ENCODE results near the gene RASGRF1. TPM values are rescaled to one million over a fixed set of nuclear protein-coding genes. Genes with fewer than 3 reads are reported as not detected.

RASGRF1 gene
- total and polyA plus RNA-seq, 2 donors (not counting 1 experiment from before 2014, with no cell fraction given), result 0.09 TPM; not detected in 1

DNA sequence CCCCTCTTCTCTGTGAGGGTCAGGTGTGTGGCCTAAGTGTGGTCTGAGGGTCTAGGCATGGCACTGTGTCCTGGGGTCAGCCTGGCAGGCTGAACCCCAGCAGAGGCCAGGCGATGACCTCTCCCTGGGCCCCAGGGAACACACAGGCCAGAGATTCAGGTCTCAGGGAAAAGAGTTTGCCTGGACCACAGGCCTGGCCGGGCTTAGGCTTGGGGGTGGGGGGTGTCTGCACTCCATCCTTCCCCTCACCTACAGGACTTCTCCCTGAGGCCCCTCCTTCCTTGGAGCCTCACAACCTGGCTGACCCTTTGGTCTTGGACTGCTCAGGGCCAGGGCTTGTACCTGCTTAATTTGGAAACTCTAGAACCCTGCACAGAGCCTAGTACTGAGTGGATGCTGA, 21.8 kb downstream of the RASGRF1 start:
- Histone ChIP-seq H3K27ac (ENCODE audit: insufficient read depth, low read length) (no peak overlapping the region), H4K20me1 (ENCODE audit: control insufficient read depth, extremely low read depth, insufficient read depth, low read length) (no peaks in the 10 kb centered on the region), H3K4me2 (ENCODE audit: extremely low read depth, insufficient read depth, low read length) (no peak overlapping the region), H3K4me1 (ENCODE audit: control insufficient read depth, extremely low read depth, insufficient read depth, low read length) (no peaks in the 10 kb centered on the region), H3K79me2 (ENCODE audit: control insufficient read depth, insufficient read depth, low read length) (no peaks in the 10 kb centered on the region), H2AFZ (ENCODE audit: low read length) (no peak overlapping the region), H3K4me3 (replicated peaks in 1 of 4; ENCODE audit: control extremely low read depth in 1 of 4, insufficient read depth in 1 of 4, low read depth in 3 of 4, low read length in 4 of 4) (no peak overlapping the region), H3K9me3 (ENCODE audit: control insufficient read depth, insufficient read depth, low read depth, low read length) (no peaks in the 10 kb centered on the region), H3K9ac (ENCODE audit: insufficient read depth, low read length) (no peak overlapping the region), H3K36me3 (ENCODE audit: control insufficient read depth, insufficient read depth, low read length) (no peaks in the 10 kb centered on the region), H3K27me3 (ENCODE audit: control insufficient read depth, insufficient read depth, low read length) (no peaks in the 10 kb centered on the region)
- TF ChIP-seq, protein P1, sequence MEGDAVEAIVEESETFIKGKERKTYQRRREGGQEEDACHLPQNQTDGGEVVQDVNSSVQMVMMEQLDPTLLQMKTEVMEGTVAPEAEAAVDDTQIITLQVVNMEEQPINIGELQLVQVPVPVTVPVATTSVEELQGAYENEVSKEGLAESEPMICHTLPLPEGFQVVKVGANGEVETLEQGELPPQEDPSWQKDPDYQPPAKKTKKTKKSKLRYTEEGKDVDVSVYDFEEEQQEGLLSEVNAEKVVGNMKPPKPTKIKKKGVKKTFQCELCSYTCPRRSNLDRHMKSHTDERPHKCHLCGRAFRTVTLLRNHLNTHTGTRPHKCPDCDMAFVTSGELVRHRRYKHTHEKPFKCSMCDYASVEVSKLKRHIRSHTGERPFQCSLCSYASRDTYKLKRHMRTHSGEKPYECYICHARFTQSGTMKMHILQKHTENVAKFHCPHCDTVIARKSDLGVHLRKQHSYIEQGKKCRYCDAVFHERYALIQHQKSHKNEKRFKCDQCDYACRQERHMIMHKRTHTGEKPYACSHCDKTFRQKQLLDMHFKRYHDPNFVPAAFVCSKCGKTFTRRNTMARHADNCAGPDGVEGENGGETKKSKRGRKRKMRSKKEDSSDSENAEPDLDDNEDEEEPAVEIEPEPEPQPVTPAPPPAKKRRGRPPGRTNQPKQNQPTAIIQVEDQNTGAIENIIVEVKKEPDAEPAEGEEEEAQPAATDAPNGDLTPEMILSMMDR (conservative IDR thresholded peaks at IDR 0.05 in 1 of 2, IDR thresholded peaks at IDR 0.05 in 1 of 2; ENCODE audit: low read depth in 1 of 2, low read length in 2 of 2), result no peak
- no peak for TF ChIP-seq EZH2 (IDR thresholded peaks at IDR 0.05; ENCODE audit: low read length, missing control alignments)
- DNase-seq (ENCODE audit: low read depth in 2 of 2), result no peak

DNA sequence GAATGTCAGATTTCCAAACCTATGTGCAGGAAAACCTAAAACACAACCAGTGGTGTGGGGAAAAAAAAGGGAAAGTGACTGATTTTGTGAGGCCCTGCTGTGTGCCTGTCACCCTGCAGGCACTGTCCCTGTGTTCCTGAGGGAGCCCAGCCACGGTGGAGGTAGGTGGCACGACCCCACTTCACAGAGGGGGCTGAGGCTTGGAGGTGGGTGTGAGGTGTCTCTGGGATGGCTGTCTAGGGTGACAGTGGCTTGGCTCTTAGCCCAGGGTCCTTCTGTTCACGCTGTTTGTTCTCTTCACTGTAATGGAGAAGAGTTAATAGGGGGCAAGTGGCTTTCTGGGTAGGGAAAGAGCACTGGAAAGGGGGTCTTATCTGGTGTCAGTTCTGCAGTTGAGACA, 22.6 kb downstream of the RASGRF1 start:
- Histone ChIP-seq H3K27me3 (ENCODE audit: control insufficient read depth, insufficient read depth, low read length) (no peaks in the 10 kb centered on the region), H2AFZ (ENCODE audit: low read length) (no peak overlapping the region), H4K20me1 (ENCODE audit: control insufficient read depth, extremely low read depth, insufficient read depth, low read length) (no peaks in the 10 kb centered on the region), H3K4me2 (ENCODE audit: extremely low read depth, insufficient read depth, low read length) (no peak overlapping the region), H3K79me2 (ENCODE audit: control insufficient read depth, insufficient read depth, low read length) (no peaks in the 10 kb centered on the region), H3K9me3 (ENCODE audit: control insufficient read depth, insufficient read depth, low read depth, low read length) (no peaks in the 10 kb centered on the region), H3K27ac (ENCODE audit: insufficient read depth, low read length) (no peak overlapping the region), H3K9ac (ENCODE audit: insufficient read depth, low read length) (no peak overlapping the region), H3K4me1 (ENCODE audit: control insufficient read depth, extremely low read depth, insufficient read depth, low read length) (no peaks in the 10 kb centered on the region), H3K4me3 (replicated peaks in 1 of 4; ENCODE audit: control extremely low read depth in 1 of 4, insufficient read depth in 1 of 4, low read depth in 3 of 4, low read length in 4 of 4) (no peak overlapping the region), H3K36me3 (ENCODE audit: control insufficient read depth, insufficient read depth, low read length) (no peaks in the 10 kb centered on the region)
- no peak for TF ChIP-seq EZH2 (IDR thresholded peaks at IDR 0.05; ENCODE audit: low read length, missing control alignments)
- TF ChIP-seq, protein P1 (conservative IDR thresholded peaks at IDR 0.05 in 1 of 2, IDR thresholded peaks at IDR 0.05 in 1 of 2; ENCODE audit: low read depth in 1 of 2, low read length in 2 of 2), result no peak
- no peak for DNase-seq (ENCODE audit: low read depth in 2 of 2)

DNA sequence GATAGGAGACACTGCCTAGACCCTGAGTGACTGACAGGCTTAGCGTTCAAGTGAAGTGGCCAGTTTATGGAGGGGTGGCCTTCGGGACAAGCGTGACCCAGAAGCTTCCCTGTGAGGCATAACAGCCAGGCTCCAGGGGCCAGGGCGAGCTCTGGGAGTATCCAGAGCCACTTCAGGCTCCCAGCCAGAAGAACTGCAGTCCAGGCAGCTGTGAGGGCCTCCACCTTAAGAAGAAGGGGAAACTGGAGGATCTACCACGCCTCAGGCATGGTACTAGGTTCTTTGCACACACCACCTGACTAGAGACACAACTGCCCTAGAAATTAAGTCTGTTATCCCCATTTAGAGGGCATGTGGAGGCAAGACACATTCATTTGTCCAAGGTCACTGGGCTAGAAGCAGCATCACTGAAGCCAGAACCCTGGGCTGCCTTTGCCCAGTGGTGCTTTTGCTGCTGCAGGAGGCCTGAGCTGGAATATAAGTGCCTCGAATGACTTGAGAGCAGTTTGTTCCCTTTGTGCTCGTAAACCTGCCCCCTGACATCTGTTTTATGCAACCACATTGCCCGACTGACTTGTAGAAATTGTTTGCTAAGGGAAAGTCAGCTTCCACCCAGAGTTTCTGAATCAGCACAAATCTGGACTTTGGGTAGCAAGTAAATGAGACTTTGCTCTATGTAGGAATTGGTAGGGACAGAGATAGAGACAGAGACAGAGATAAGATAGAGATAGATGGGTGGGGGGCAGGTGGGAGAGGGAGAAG, 23.3 kb downstream of the RASGRF1 start:
- no peak overlapping the region for H3K9ac ChIP-seq (ENCODE audit: insufficient read depth, low read length)
- H3K4me2 ChIP-seq (ENCODE audit: extremely low read depth, insufficient read depth, low read length), result no peak overlapping the region
- no peak overlapping the region for H3K4me3 ChIP-seq (replicated peaks in 1 of 4; ENCODE audit: control extremely low read depth in 1 of 4, insufficient read depth in 1 of 4, low read depth in 3 of 4, low read length in 4 of 4)
- no peak for DNase-seq (ENCODE audit: low read depth in 2 of 2)
- TF ChIP-seq, protein P1 (conservative IDR thresholded peaks at IDR 0.05 in 1 of 2, IDR thresholded peaks at IDR 0.05 in 1 of 2; ENCODE audit: low read depth in 1 of 2, low read length in 2 of 2), result no peak
- H3K79me2 ChIP-seq (ENCODE audit: control insufficient read depth, insufficient read depth, low read length), result no peaks in the 10 kb centered on the region
- H3K36me3 ChIP-seq (ENCODE audit: control insufficient read depth, insufficient read depth, low read length), result no peaks in the 10 kb centered on the region
- no peak overlapping the region for H2AFZ ChIP-seq (ENCODE audit: low read length)
- no peaks in the 10 kb centered on the region for H3K27me3 ChIP-seq (ENCODE audit: control insufficient read depth, insufficient read depth, low read length)
- no peaks in the 10 kb centered on the region for H4K20me1 ChIP-seq (ENCODE audit: control insufficient read depth, extremely low read depth, insufficient read depth, low read length)
- H3K4me1 ChIP-seq (ENCODE audit: control insufficient read depth, extremely low read depth, insufficient read depth, low read length), result no peaks in the 10 kb centered on the region
- H3K9me3 ChIP-seq (ENCODE audit: control insufficient read depth, insufficient read depth, low read depth, low read length), result no peaks in the 10 kb centered on the region
- H3K27ac ChIP-seq (ENCODE audit: insufficient read depth, low read length), result no peak overlapping the region
